Activated CD8-positive, alpha-beta memory T cell treated with anti-CD3 and anti-CD28 coated beads, Interleukin-2, amount 50 U/mL, for 1 hour (primary cell): ENCODE results near the gene ING4.
"Not testable (repeated sequence)": the region's sequence is repeated elsewhere in the genome, so short reads cannot be mapped to it uniquely, and the experiment has no call there.

Experiments
- DNase-seq: peaks from one replicate; pipeline ENCODE4 v3.0.0-alpha.2; 2020; ENCODE audit errors: extremely low read depth

The ING4 gene

DNA sequence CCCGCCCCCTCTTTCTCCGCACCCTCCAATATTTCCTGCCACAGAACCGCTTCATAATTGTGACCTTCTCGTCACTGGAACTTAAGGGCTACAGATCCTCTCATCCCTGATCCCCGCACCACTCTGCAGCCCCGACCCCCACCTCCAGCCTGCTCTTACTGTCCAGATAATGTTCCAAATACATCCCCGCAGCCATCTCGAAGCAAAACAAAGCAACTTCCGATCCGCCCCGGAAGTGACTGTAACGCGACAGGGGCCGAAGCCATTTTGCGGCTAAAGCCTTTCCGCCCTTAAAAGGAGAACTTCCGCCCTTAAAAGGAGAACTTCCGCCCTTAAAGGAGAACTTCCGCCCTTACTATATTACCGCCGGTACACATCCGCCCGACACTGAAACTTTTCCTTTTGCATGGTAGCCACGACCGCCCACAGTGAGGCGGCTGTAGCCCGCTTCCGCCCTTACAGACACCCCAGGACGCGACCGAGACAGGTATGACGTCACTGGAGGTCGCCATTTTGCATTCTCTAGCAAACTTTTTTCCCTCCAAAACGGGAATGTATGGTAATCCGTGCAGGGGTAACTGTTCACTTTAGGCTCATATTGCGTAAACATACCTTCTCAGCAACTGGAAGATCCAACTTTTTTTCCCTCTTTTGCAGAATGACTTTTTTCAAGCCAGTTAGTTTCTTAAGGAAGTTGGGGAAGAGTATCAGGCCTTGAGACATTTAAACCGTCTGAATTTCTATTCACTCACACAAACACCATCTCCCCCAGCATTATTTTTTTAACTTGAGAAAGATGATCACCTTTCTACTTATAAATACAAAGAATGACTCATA is at the start of gene ING4:
TSS of gene ING4 (minus strand) at position 214 of the 837 bp plus-strand sequence. CDS start at position 196, 18 bp downstream.
- peak; percentile 95 for DNase-seq

DNA sequence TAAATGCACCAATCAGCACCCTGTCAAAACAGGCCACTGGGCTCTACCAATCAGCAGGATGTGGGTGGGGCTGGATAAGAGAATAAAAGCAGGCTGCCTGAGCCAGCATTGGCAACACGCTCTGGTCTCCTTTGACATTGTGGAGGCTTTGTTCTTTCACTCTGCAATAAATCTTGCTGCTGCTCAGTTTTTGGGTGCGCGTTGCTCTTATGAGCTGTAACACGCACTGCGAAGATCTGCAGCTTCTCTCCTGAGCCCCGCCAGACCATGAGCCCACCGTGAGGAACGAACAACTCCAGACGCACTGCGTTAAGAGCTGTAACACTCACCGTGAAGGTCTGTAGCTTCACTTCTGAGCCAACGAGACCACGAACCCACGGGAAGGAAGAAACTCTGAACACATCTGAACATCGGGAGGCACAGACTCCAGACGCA is 46.1 kb upstream of the ING4 start:
- no peak for DNase-seq

- not testable (repeated sequence) for DNase-seq
Observed at GRCh38 chr12:6708351-6708750, 45.4 kb upstream of the ING4 start.

DNA sequence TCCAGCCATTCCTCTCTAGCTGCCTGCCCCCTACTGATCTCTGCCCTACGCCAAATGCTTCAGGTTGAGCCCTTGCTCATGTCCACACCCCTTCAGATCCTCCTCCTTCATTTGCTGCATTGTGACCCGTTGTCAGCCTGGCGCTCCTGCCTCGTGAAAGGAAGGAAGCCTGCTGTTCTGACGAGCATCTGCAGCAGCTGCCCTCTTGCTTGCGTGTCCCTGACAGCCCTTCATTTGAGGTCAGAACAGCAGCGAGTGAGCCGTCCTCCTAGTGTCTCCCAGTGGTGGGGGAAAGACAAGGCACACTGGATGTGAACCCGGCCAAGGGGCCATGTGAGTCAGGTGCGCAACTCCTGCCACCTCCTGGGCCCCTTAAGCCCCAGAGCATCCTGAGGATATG is 40.7 kb upstream of the ING4 start:
- no peak for DNase-seq

DNA sequence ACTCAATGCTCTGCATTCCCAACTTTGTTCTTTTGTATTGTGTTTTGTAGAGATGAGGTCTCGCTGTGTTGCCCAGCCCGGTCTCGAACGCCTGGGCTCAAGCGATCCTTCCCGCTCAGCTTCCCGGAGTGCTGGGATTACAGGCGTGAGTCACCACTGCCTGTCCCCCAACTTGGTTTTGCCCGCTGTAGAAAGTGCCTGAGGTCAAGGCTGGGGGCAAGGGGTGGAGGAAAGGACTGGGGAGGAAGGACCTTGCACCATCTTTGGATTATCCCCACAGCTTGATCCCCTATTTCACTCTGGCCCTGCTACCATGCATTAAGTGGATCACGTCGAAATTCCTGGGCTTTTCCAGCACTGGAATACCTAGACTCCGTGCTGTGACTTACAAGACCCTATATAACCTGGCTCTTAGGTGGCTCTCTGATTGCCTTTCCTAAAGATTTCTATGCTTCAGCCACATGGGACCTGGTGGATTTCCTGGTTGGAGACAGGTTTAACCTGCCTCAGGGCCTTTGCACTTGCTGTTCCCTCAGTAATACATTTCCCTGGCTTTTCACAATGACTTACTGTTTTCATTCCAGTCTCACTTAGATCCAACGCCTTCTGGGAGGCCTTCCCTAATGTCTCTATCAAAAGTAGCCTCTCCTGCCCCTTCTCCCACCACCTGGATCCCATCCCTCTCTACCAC is 38.3 kb upstream of the ING4 start:
- DNase-seq: no peak

GRCh38 chr12:6700646-6701051 is 37.7 kb upstream of the ING4 start, which contains the start of gene PIANP:
PIANP (minus strand) TSS chr12:6700815; CDS start chr12:6698061, 2,754 bp downstream.
- DNase-seq: no peak

DNA sequence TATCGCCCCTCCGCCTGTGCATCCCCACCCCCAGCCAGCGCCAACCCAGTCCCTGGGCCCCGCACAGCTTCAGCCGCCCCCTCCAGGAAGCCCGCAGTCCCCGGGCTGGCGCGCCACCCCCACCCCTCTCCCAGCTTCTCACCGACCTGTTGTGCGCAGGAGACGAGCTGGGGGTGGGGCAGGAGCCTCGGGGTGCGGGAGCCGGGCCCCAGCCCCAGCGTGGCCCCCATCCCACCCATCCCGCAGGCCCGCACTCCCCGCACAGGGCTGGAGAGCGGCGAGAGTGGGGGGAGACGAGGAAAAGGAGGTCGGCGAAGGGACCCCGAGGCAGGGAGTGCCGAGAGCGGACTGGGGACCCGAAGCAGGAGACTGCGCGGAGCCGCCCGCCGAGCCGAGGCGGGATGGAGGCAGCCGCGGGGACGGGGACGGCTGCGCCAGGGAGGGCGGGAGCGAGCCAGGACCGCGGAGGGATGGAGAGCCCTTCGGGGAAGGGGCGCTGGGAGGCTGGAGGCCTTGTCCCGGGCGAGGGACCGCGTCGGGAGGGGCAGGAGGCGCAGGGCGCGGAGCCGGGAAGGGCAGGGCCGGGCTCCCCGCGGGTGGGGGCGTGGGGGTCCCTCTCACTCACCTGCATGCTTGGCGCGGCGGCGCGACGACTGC is 37.2 kb upstream of the ING4 start:
- DNase-seq: no peak

DNA sequence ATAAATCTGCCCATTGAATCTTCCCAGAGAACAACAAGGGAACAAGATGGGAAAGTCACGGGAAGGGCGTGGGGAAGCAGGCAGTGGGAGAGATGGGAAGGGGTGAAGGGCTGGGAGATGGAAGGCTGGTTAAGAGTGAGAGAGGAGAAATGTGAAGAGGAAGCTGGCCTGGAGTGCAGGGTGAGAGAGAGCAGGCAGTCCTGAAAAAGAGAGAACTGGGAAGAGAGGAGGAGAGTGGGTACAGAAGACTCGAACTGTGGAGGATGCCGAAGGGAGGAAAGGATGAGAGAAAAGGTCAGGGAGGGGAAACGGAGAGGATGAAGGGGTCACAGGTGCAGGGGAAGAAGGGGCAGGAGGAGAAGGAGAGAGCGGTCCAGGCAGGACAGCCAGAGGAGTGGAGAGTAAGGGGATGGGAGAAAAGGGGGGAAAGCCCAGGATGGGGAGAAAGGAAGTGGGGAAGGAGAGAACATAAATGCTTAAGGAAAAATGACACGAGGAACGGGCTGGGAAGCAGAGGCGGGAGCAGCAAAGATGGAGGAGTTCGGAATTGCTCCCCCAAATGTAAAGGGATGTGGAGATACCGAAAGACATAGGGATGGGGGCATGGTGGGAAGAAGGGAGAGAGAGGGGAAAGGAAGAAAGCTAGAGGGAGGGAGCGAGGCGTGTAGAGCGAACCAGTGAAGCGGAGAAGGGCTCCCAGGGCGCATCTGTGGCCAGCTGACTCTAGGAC is 36.5 kb upstream of the ING4 start:
- DNase-seq: no peak

DNA sequence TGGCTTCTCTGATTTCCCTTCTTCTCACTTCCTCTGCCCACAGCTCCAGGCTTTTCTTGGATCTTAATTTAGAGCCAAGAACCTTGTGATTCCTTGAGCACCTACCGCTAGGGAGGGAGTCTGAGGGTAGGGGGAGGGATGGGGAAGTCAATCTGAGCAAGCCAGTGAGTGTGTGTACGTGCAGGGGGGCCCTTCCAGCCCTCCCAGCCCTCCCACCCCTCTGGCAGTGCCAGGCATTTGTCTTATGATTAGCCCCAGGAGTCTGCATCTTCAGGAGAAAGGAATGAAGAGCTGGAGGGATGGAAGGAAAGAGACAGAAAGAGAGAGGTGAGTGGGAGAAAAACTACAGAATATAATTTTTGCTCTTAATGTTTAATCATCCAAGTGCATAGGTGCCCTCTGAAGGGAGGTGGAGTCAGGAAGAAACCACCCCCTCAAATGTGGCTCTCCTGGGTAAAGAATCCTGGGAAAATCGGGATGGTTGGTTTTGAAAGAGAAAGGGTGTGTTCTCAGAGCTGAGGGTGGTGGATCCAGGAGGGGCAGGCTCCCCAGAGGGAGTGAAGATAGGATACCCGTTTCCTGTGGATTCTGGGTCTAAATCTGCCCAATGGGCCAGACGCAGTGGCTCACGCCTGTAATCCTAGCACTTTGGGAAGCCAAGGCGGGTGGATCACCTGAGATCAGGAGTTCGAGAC is 35.6 kb upstream of the ING4 start:
- DNase-seq: no peak

DNA sequence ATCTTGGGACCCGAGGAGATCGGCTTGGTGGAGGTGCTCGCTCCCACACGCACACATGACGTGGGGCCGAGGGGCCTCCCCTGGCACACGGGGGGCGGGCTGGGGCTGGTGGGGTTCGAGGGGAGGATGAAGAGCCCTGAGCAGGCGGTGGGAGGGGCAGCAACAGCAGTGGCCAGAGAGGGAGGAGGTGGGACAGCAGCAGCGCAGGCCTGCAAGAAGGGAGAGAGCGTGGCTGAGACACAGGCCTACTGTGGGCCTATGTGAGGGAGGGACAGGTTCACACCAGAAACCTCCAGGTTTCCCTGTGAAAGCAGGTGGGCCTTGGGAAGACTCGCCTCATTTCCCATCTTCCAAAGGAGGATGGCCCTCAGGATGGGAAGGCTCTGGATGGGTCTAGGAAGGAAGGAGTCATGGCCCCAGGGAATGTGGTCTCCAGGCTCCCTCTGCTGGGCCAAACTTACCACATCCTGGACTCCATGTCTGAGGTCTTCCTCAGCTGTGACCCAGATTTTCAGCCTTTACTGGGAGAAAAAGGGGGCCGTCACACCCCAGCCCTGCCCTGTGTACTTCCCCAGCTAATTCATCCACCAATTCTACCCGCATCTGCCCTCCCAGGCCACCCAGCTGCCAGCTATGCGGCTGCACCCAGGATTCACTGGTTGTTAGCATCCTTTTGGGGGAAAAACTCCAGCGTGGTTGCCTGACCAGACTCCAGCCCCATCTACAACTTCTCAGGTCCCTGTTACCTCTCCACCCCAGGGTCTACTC is 34.8 kb upstream of the ING4 start:
- DNase-seq: no peak

GRCh38 chr12:6696690-6697583 is 34.0 kb upstream of the ING4 start:
- DNase-seq: no peak

DNA sequence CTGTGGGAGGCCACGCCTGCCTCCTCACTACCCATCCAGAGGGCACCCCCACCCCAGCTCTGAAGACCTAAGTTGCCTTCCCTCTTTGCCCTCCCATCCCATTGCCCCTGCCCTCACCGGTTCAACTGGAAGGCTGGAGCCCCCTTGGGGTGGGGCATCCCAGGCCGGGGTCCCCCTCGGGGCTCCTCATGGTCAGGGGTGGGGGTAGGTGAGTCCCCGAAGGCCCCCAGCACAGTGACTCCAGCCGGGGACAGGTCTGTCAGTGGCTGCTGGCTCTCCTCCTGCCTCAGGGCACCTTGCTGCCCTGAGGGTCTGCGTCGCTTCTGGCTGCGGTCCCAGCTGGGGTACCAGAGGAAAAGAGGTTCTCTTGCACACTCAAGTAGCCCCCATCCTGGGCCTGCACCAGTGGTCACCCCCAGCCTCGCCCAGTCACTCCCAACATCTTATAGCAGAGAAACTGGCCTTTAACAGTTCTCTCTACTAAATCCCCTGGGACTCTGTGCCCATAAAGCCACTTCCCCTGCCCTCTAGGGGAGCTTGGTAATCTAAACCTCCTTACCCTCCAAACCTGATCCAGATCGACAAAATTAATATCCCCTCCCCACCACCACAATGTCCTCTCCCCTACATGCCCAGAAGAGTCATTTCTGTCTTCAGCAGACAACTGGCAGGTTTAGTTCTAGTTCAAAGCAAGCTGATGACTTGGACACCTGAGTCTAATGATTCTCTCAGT is 32.6 kb upstream of the ING4 start:
- DNase-seq: no peak

DNA sequence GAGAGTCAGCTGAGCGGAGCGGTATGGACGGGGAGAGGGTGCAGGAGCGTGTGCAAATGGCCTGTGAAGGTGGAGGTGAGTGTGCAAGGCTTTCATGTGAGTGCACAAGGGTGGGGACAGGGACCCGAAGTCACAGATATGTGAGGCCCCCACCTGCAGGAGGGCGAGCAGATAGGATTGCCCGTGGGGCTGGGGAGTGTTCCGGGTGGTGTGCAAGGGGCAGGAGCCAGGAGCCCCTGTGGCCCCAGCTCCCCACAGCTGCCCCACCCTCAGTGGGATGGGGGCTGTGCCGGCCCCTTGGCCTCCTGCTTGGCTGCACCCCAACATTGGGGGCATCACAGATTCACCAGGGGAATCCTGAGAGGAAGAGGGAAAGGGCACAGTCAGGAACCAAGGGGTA is 31.8 kb upstream of the ING4 start:
- no peak for DNase-seq

GRCh38 chr12:6693832-6694355 is 31.0 kb upstream of the ING4 start:
- DNase-seq: no peak

DNA sequence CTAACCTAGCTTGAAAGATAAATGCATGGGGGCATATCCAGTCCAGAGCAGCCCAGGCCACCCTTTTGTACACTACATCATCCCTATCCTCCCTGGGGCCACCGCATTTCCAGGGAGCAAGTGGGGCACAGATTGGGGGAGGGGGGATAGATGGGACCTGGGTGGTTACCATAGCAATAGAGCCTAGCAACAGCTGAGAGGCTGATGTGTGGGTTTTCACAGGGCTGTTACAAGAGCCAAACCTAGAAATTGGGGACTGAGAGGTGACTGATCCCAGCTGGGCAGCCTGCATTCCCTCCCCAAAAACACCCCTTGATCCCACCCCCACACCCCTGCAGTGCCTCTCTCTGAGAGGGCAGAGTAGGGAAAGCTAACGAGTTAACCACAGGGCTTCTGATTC is 30.0 kb upstream of the ING4 start:
- DNase-seq: no peak

- no peak for DNase-seq
Observed at GRCh38 chr12:6691473-6691872, 28.6 kb upstream of the ING4 start.

- DNase-seq: peak; percentile 91
Observed at GRCh38 chr12:6688999-6689882, 26.3 kb upstream of the ING4 start, which contains the start of gene ZNF384. ZNF384 (minus strand) TSS chr12:6689375; CDS start chr12:6679520, 9,855 bp downstream.
